DOHH2 (cell line): ENCODE measurements around the gene RSF1.

Experiments
- EZH2phosphoT487 ChIP-seq: fragments of 200-600 bp; sonication (generic); IDR thresholded peaks from 2 replicates; pipeline ENCODE4 v1.6.1; 2017; ENCODE audit warnings: borderline replicate concordance, mild to moderate bottlenecking, antibody characterized with exemption, low read length, moderate library complexity, mixed read lengths
- TF ChIP-seq, protein P1 (sequence below): fragments of 200-600 bp; sonication (generic); IDR thresholded peaks from one replicate; pipeline ENCODE4 v1.5.1; 2014; ENCODE audit warnings: antibody characterized with exemption, mild to moderate bottlenecking, low read depth, low read length; ENCODE audit not compliant: poor library complexity, severe bottlenecking

DNA sequence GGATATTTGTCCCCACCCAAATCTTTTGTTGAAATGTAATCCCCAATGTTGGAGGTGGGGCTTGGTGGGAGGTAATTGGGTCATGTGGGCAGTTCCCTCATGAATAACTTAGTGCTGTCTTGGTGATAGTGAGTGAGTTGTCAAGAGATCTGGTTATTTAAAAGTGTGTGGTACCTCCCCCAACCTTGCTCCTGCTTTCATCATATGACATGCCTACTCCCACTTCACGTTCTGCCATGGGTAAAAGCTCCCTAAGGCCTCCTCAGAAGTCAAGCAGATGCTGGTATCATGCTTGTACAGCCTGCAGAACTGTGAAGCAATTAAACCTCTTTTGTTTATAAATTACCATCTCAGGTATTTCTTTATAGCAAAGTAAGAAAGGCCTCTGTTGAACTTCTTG, 31.0 kb upstream of the RSF1 start:
- TF ChIP-seq, protein P1, sequence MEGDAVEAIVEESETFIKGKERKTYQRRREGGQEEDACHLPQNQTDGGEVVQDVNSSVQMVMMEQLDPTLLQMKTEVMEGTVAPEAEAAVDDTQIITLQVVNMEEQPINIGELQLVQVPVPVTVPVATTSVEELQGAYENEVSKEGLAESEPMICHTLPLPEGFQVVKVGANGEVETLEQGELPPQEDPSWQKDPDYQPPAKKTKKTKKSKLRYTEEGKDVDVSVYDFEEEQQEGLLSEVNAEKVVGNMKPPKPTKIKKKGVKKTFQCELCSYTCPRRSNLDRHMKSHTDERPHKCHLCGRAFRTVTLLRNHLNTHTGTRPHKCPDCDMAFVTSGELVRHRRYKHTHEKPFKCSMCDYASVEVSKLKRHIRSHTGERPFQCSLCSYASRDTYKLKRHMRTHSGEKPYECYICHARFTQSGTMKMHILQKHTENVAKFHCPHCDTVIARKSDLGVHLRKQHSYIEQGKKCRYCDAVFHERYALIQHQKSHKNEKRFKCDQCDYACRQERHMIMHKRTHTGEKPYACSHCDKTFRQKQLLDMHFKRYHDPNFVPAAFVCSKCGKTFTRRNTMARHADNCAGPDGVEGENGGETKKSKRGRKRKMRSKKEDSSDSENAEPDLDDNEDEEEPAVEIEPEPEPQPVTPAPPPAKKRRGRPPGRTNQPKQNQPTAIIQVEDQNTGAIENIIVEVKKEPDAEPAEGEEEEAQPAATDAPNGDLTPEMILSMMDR, result no peak
- no peak for TF ChIP-seq EZH2phosphoT487
